Memory B cell (primary cell): ENCODE data around the gene CLCN7.

Experiments used
- ATAC-seq: fragments of 150-1000 bp; cut with Tn5 transposase; 2 replicates; pipeline ENCODE4 v1.10.0; 2021; ENCODE audit warnings: low read depth, mild to moderate bottlenecking, moderate library complexity
- DNase-seq, 2 donors: peaks; one replicate each; pipeline ENCODE4 v3.0.0; 2022; ENCODE audit warnings: low spot score in 2 of 2
- H3K27ac Mint-ChIP-seq: one replicate; pipeline ENCODE4 v1.8.0; 2022; ENCODE audit warnings: mild to moderate bottlenecking, moderate library complexity, mixed read lengths
- H3K27me3 Mint-ChIP-seq: one replicate; pipeline ENCODE4 v1.8.0; 2022; ENCODE audit warnings: mixed read lengths
- H3K36me3 Mint-ChIP-seq: one replicate; pipeline ENCODE4 v1.8.0; 2022; ENCODE audit warnings: mild to moderate bottlenecking, mixed read lengths
- H3K4me1 Mint-ChIP-seq: one replicate; pipeline ENCODE4 v1.8.0; 2022; ENCODE audit warnings: mixed read lengths
- H3K4me3 Mint-ChIP-seq: one replicate; pipeline ENCODE4 v1.8.0; 2022; ENCODE audit warnings: mild to moderate bottlenecking, moderate library complexity, mixed read lengths
- H3K9me3 Mint-ChIP-seq: one replicate; pipeline ENCODE4 v1.8.0; 2022; ENCODE audit warnings: mixed read lengths

The CLCN7 gene

GRCh38 chr16:1496464-1496863, 21.6 kb upstream of the CLCN7 start:
- H3K9me3 Mint-ChIP-seq = no peaks in the 10 kb centered on the region
- peaks cover 14% of the 10 kb centered on the region for H3K4me1 Mint-ChIP-seq
- no peaks in the 10 kb centered on the region for H3K27me3 Mint-ChIP-seq
- H3K4me3 Mint-ChIP-seq = no peak overlapping the region
- H3K27ac Mint-ChIP-seq = no peak overlapping the region
- DNase-seq (no peak), ATAC-seq (no peak)
- peaks cover 8% of the 10 kb centered on the region for H3K36me3 Mint-ChIP-seq

GRCh38 chr16:1495889-1496262, 21.0 kb upstream of the CLCN7 start:
- Mint-ChIP-seq H3K4me3 (no peak overlapping the region), H3K4me1 (peaks cover 16% of the 10 kb centered on the region), H3K27me3 (no peaks in the 10 kb centered on the region), H3K36me3 (peaks cover 8% of the 10 kb centered on the region), H3K9me3 (no peaks in the 10 kb centered on the region), H3K27ac (no peak overlapping the region)
- ATAC-seq (no peak), DNase-seq (no peak)

GRCh38 chr16:1495211-1495888, 20.5 kb upstream of the CLCN7 start:
- H3K4me1 Mint-ChIP-seq = peaks cover 16% of the 10 kb centered on the region

GRCh38 chr16:1494711-1495110, 19.9 kb upstream of the CLCN7 start:
- DNase-seq = no peak
- peaks cover 16% of the 10 kb centered on the region for H3K4me1 Mint-ChIP-seq
- H3K27ac Mint-ChIP-seq = no peak overlapping the region
- peak overlapping the region; percentile 96 for H3K4me3 Mint-ChIP-seq
- H3K36me3 Mint-ChIP-seq = peaks cover 8% of the 10 kb centered on the region
- H3K9me3 Mint-ChIP-seq = no peaks in the 10 kb centered on the region
- no peak for ATAC-seq
- H3K27me3 Mint-ChIP-seq = no peaks in the 10 kb centered on the region

More at GRCh38 chr16:1495211-1495888, 20.5 kb upstream of the CLCN7 start:
- DNase-seq = no peak
- Mint-ChIP-seq H3K4me3 (no peak overlapping the region), H3K27me3 (no peaks in the 10 kb centered on the region), H3K27ac (no peak overlapping the region), H3K36me3 (peaks cover 8% of the 10 kb centered on the region), H3K9me3 (no peaks in the 10 kb centered on the region)
- no peak for ATAC-seq

- Mint-ChIP-seq H3K27me3 (no peaks in the 10 kb centered on the region), H3K4me3 (peak overlapping the region; percentile 96), H3K36me3 (peaks cover 8% of the 10 kb centered on the region), H3K27ac (peak overlapping the region; percentile 99), H3K4me1 (peaks cover 16% of the 10 kb centered on the region), H3K9me3 (no peaks in the 10 kb centered on the region)
- no peak for DNase-seq
- ATAC-seq = no peak
Observed at GRCh38 chr16:1494129-1494640, 19.4 kb upstream of the CLCN7 start.

- Mint-ChIP-seq H3K4me1 (peaks cover 16% of the 10 kb centered on the region), H3K9me3 (no peaks in the 10 kb centered on the region), H3K4me3 (peak overlapping the region; percentile 96), H3K27ac (peak overlapping the region; percentile 99), H3K27me3 (no peaks in the 10 kb centered on the region), H3K36me3 (peaks cover 8% of the 10 kb centered on the region)
- peak; percentile 4 for ATAC-seq
- no peak for DNase-seq
Observed at GRCh38 chr16:1493746-1494094, 18.9 kb upstream of the CLCN7 start.

GRCh38 chr16:1492923-1493745, 18.3 kb upstream of the CLCN7 start, which contains the start of gene TELO2:
Gene TELO2, plus strand, starts transcription at chr16:1493360. Its CDS starts 922 bp downstream, at chr16:1494282.
- ATAC-seq (peak; percentile 87), DNase-seq (peak; percentile 87 to 91)
- H3K4me3 Mint-ChIP-seq = peak within 1 kb of the TSS; percentile 96
- peak within 1 kb of the TSS; percentile 99 for H3K27ac Mint-ChIP-seq
- H3K36me3 Mint-ChIP-seq = peaks cover 6% of the 10 kb centered on the region
- H3K9me3 Mint-ChIP-seq = no peaks in the 10 kb centered on the region
- peaks cover 16% of the 10 kb centered on the region for H3K4me1 Mint-ChIP-seq
- H3K27me3 Mint-ChIP-seq = no peaks in the 10 kb centered on the region

- Mint-ChIP-seq H3K9me3 (no peaks in the 10 kb centered on the region), H3K4me3 (peak overlapping the region; percentile 96), H3K27me3 (no peaks in the 10 kb centered on the region), H3K36me3 (peaks cover 2% of the 10 kb centered on the region), H3K4me1 (peaks cover 16% of the 10 kb centered on the region), H3K27ac (peak overlapping the region; percentile 99)
- DNase-seq (no peak), ATAC-seq (no peak)
Observed at GRCh38 chr16:1492082-1492922, 17.5 kb upstream of the CLCN7 start.

- no peak overlapping the region for H3K4me3 Mint-ChIP-seq
- no peaks in the 10 kb centered on the region for H3K36me3 Mint-ChIP-seq
- DNase-seq (no peak), ATAC-seq (no peak)
- H3K27me3 Mint-ChIP-seq = no peaks in the 10 kb centered on the region
- H3K9me3 Mint-ChIP-seq = no peaks in the 10 kb centered on the region
- H3K27ac Mint-ChIP-seq = no peak overlapping the region
- H3K4me1 Mint-ChIP-seq = peaks cover 16% of the 10 kb centered on the region
Observed at GRCh38 chr16:1491327-1491726, 16.5 kb upstream of the CLCN7 start.

- H3K4me3 Mint-ChIP-seq = no peak overlapping the region
- no peak overlapping the region for H3K27ac Mint-ChIP-seq
- H3K9me3 Mint-ChIP-seq = no peaks in the 10 kb centered on the region
- no peaks in the 10 kb centered on the region for H3K27me3 Mint-ChIP-seq
- peaks cover 1% of the 10 kb centered on the region for H3K36me3 Mint-ChIP-seq
- no peak for ATAC-seq
- DNase-seq = no peak
- peaks cover 14% of the 10 kb centered on the region for H3K4me1 Mint-ChIP-seq
Observed at GRCh38 chr16:1489077-1489476, 14.2 kb upstream of the CLCN7 start.

- DNase-seq = no peak
- H3K4me1 Mint-ChIP-seq = peaks cover 11% of the 10 kb centered on the region
- H3K27ac Mint-ChIP-seq = no peak within 1 kb of the TSS
- H3K9me3 Mint-ChIP-seq = no peaks in the 10 kb centered on the region
- H3K27me3 Mint-ChIP-seq = no peaks in the 10 kb centered on the region
- peaks cover 1% of the 10 kb centered on the region for H3K36me3 Mint-ChIP-seq
- ATAC-seq = no peak
- H3K4me3 Mint-ChIP-seq = no peak within 1 kb of the TSS
Observed at GRCh38 chr16:1488619-1489018, 13.8 kb upstream of the CLCN7 start, which contains the start of gene PTX4. Gene PTX4, minus strand, starts transcription at chr16:1488944. Its CDS starts 35 bp downstream, at chr16:1488909.

GRCh38 chr16:1488054-1488601, 13.3 kb upstream of the CLCN7 start:
- no peaks in the 10 kb centered on the region for H3K9me3 Mint-ChIP-seq
- no peaks in the 10 kb centered on the region for H3K27me3 Mint-ChIP-seq
- DNase-seq (no peak), ATAC-seq (no peak)
- peaks cover 1% of the 10 kb centered on the region for H3K36me3 Mint-ChIP-seq
- H3K27ac Mint-ChIP-seq = no peak overlapping the region
- no peak overlapping the region for H3K4me3 Mint-ChIP-seq
- H3K4me1 Mint-ChIP-seq = peaks cover 11% of the 10 kb centered on the region

- no peak for DNase-seq
Observed at GRCh38 chr16:1487395-1488053, 12.7 kb upstream of the CLCN7 start.

More at GRCh38 chr16:1487395-1488053, 12.7 kb upstream of the CLCN7 start:
- Mint-ChIP-seq H3K4me3 (no peak overlapping the region), H3K9me3 (no peaks in the 10 kb centered on the region), H3K27ac (no peak overlapping the region), H3K36me3 (peaks cover 1% of the 10 kb centered on the region), H3K27me3 (no peaks in the 10 kb centered on the region), H3K4me1 (peaks cover 7% of the 10 kb centered on the region)
- no peak for ATAC-seq
